Transverse colon (tissue), 4 donors: ENCODE measurements around the gene SKAP2.

Experiments used
- POLR2AphosphoS5 ChIP-seq, 3 donors: sonication (generic); formaldehyde crosslinking; IDR thresholded peaks; one replicate each; pipeline ENCODE4 v1.6.1; 2016; ENCODE audit warnings: antibody characterized with exemption in 3 of 3
- TF ChIP-seq, protein P1 (sequence below), 5 experiments: fragments of 200-600 bp in 3 of 5; fragments of 450-650 bp in 2 of 5; sonication (generic) in 3 of 5; IDR thresholded peaks; 1 replicate in 2 of 5; 2 replicates in 3 of 5; pipeline ENCODE4 v1.5.1; 2016 to 2017; ENCODE audit warnings: antibody characterized with exemption in 5 of 5, inconsistent platforms in 3 of 5, mild to moderate bottlenecking in 2 of 5, moderate library complexity in 1 of 5

DNA sequence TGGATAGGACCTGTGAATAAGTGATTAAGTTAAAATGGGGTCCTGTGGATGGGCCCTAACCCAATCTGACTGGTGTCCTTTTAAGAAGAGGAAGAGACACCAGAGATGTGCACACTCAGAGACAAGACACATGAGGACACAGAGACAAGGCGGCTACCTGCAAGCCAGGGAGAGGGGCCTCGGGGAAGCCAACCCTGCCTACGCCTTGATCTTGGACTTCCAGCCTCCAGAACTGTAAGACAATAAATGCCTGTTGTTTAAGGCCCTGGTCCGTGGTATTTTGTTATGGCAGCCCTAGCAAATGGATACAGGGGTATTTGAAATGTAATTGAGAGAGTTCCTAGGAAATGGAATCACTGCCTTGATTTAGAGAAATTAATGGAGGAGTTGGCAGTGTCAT, 225.3 kb downstream of the SKAP2 start:
- TF ChIP-seq, protein P1, sequence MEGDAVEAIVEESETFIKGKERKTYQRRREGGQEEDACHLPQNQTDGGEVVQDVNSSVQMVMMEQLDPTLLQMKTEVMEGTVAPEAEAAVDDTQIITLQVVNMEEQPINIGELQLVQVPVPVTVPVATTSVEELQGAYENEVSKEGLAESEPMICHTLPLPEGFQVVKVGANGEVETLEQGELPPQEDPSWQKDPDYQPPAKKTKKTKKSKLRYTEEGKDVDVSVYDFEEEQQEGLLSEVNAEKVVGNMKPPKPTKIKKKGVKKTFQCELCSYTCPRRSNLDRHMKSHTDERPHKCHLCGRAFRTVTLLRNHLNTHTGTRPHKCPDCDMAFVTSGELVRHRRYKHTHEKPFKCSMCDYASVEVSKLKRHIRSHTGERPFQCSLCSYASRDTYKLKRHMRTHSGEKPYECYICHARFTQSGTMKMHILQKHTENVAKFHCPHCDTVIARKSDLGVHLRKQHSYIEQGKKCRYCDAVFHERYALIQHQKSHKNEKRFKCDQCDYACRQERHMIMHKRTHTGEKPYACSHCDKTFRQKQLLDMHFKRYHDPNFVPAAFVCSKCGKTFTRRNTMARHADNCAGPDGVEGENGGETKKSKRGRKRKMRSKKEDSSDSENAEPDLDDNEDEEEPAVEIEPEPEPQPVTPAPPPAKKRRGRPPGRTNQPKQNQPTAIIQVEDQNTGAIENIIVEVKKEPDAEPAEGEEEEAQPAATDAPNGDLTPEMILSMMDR (IDR thresholded peaks at IDR 0.05), result no peak
- no peak for TF ChIP-seq POLR2AphosphoS5 (IDR thresholded peaks at IDR 0.05)
